Sigmoid colon (tissue), 7 donors: Measurements from ENCODE around the gene RAB31. TPM values are rescaled to one million over a fixed set of nuclear protein-coding genes. Genes with fewer than 3 reads are reported as not detected.

Source experiments
- DNase-seq: peaks from one replicate; pipeline ENCODE4 v3.0.0-alpha.2; 2019
- H3K27ac ChIP-seq, 4 donors: fragments of 200-600 bp; sonication (generic); one replicate each; pipeline ENCODE4 v1.5.1; 2016 to 2019; ENCODE audit warnings: mild to moderate bottlenecking in 1 of 4
- H3K27me3 ChIP-seq, 3 donors: fragments of 200-600 bp; sonication (generic); one replicate each; pipeline ENCODE4 v1.5.1; 2019; ENCODE audit warnings: mild to moderate bottlenecking in 1 of 3
- H3K36me3 ChIP-seq, 4 donors: fragments of 200-600 bp; sonication (generic); one replicate each; pipeline ENCODE4 v1.5.1; 2016 to 2019
- H3K4me1 ChIP-seq, 4 donors: fragments of 200-600 bp; sonication (generic); one replicate each; pipeline ENCODE4 v1.5.1; 2017 to 2019
- H3K4me3 ChIP-seq, 4 donors: fragments of 200-600 bp; sonication (generic); one replicate each; pipeline ENCODE4 v1.5.1; 2017 to 2019; ENCODE audit warnings: mild to moderate bottlenecking in 2 of 4, moderate library complexity in 1 of 4
- H3K9me3 ChIP-seq, 4 donors: fragments of 200-600 bp in 3 of 4; sonication (generic) in 3 of 4; one replicate each; pipeline versions ENCODE4 v1.5.1 to v1.6.1; 2013 to 2019
- CTCF ChIP-seq, 4 experiments: fragments of 450-650 bp in 3 of 4; fragments of 200-600 bp in 1 of 4; IDR thresholded peaks; one replicate each; pipeline ENCODE4 v1.5.1; 2016 to 2019; ENCODE audit warnings: antibody characterized with exemption in 4 of 4, mild to moderate bottlenecking in 3 of 4, moderate library complexity in 2 of 4
- EP300 ChIP-seq, 4 donors: sonication (generic); formaldehyde crosslinking; IDR thresholded peaks; one replicate each; pipeline ENCODE4 v1.6.1; 2017; ENCODE audit warnings: antibody characterized with exemption in 4 of 4
- POLR2A ChIP-seq, 2 donors: fragments of 450-650 bp; IDR thresholded peaks; one replicate each; pipeline ENCODE4 v1.6.1; 2016; ENCODE audit warnings: antibody characterized with exemption in 2 of 2, mild to moderate bottlenecking in 2 of 2, moderate library complexity in 2 of 2
- POLR2AphosphoS5 ChIP-seq, 4 donors: sonication (generic); formaldehyde crosslinking; IDR thresholded peaks; one replicate each; pipeline ENCODE4 v1.6.1; 2017; ENCODE audit warnings: antibody characterized with exemption in 4 of 4
- WGBS, 2 donors: extraction: QIAGEN DNeasy Blood & Tissue Kit; methylation state at CpG; one replicate each; pipeline ENCODE4 v1.1.7; 2013; 5-methylcytosine and 5-hydroxymethylcytosine counted together
- intact Hi-C: fragments of 100-400 bp; cut with DNase I; formaldehyde crosslinking; loops from one replicate; pipeline ENCODE4 v1.15.1; 2023
- polyA plus RNA-seq, 3 donors: library from polyadenylated mRNA; stranded (reverse); fragments of 200-250 nt; gene quantifications; one replicate each; pipeline ENCODE4 v1.2.3, GENCODE V29; 2013
- total RNA-seq, 4 donors: library from RNA; depleted of rRNA; stranded (reverse); fragments of >200 nt; gene quantifications; one replicate each; pipeline ENCODE4 v1.1.0, GENCODE V29; 2016
- donor health status: healthy with polysubstance abuse.
- donor health status: Bipolar disorder and iron deficiency.
- donor health status: healthy.

The RAB31 gene
- total and polyA plus RNA-seq, 7 donors = 16.2 to 74.6 (median 52.0) TPM

- no peaks in the 10 kb centered on the region for H3K9me3 ChIP-seq
- DNase-seq = no peak
- H3K4me1 ChIP-seq = peaks cover 0 to 20% (median 9%) of the 10 kb centered on the region in 4 donors
- no peak overlapping the region for H3K4me3 ChIP-seq
- TF ChIP-seq POLR2A (IDR thresholded peaks at IDR 0.05) (no peak), EP300 (IDR thresholded peaks at IDR 0.05) (no peak), POLR2AphosphoS5 (IDR thresholded peaks at IDR 0.05) (no peak), CTCF (IDR thresholded peaks at IDR 0.05) (no peak)
- no peak overlapping the region for H3K27ac ChIP-seq
- intact Hi-C loops = no loop called here
- H3K27me3 ChIP-seq = no peaks in the 10 kb centered on the region
- no peaks in the 10 kb centered on the region for H3K36me3 ChIP-seq
Observed at GRCh38 chr18:9872823-9873222, 164.7 kb downstream of the RAB31 start.

GRCh38 chr18:9874728-9875127 lies 166.6 kb downstream of the RAB31 start:
- 85 to 94% methylated on average over 1 of the region's 1 CpG for WGBS, 2 donors
- intact Hi-C loops = no loop called here
- H3K9me3 ChIP-seq = no peaks in the 10 kb centered on the region
- H3K36me3 ChIP-seq = no peaks in the 10 kb centered on the region
- no peak for DNase-seq
- no peak overlapping the region for H3K4me3 ChIP-seq
- H3K27me3 ChIP-seq = no peaks in the 10 kb centered on the region
- peaks cover 0 to 8% (median 4%) of the 10 kb centered on the region in 4 donors for H3K4me1 ChIP-seq
- TF ChIP-seq CTCF (IDR thresholded peaks at IDR 0.05) (no peak), POLR2AphosphoS5 (IDR thresholded peaks at IDR 0.05) (no peak), EP300 (IDR thresholded peaks at IDR 0.05) (no peak), POLR2A (IDR thresholded peaks at IDR 0.05) (no peak)
- H3K27ac ChIP-seq = no peak overlapping the region

DNA sequence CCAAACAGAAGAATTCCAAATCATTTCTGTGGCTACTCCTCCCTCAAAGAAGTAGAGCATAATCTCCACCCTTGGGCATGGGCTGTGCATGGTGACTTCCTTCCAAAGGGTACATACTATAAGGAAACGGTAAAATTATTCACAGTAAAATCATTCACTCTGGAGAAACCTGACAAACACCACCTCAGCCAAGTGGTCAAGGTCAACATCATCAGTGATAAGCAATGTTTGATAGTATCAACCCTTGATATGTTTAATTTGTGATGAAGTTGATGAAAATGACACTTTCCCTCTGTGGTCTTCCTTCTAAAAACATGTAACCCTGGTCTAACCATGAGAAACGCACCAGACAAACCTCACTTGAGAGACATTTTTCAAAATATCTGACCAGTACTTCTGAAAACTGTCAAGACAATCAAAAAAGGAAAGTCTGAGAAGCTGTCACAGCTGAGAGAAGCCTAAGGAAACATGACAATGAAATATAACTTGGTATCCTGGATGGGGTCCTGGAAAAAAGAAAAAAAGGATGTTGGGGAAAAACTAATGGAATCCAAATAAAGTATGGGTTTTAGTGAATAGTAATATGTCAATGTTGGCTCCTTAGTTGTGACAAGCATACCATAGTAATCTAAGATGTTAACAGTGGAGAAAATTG lies 168.2 kb downstream of the RAB31 start:
- Histone ChIP-seq H3K4me3 (no peak overlapping the region), H3K4me1 (no peaks in the 10 kb centered on the region), H3K27me3 (no peaks in the 10 kb centered on the region), H3K36me3 (no peaks in the 10 kb centered on the region), H3K9me3 (no peaks in the 10 kb centered on the region), H3K27ac (peak overlapping the region; percentile 33 to 50 (median 42))
- DNase-seq = no peak
- intact Hi-C loops = no loop called here
- 61 to 82% methylated on average over 2 of the region's 2 CpGs for WGBS, 2 donors
- TF ChIP-seq EP300 (IDR thresholded peaks at IDR 0.05) (no peak), POLR2AphosphoS5 (IDR thresholded peaks at IDR 0.05) (no peak), CTCF (IDR thresholded peaks at IDR 0.05) (no peak), POLR2A (IDR thresholded peaks at IDR 0.05) (no peak)

DNA sequence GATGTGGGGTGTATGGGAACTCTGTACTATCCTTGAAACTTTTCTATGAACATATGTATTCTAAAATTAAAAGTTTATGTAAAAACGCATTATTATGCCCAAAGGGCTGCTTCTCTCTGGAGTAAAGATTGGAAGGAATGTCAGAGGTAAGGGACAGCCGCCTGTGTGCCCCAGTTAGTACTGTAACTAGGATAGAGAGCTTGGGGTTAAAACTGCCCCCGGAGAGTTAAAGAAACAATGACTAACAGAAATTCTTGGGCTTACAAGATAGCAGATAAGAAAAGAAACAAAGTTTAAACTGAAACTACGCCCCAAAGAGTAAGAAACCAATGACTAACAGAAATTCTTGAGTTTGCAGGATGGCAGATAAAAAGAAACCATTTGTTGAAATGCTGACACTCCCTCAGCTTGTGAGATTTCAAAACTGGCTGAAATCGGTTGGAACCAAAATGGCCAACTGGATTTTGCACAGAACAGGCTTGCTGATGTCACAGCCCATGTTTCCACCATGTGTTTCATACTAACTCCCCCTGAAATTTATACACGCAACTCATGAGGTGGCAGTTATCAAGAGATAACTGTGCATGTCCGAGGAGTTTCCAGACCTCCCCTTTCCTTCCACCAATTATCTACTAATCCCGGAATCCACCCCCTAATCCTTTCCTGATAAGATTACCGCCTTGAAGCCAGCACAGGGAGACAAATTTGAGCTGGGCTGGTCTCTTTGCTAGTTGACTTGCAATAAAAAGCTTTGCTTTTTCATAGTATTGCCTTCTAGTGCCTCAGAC lies 169.0 kb downstream of the RAB31 start:
- H3K36me3 ChIP-seq = no peaks in the 10 kb centered on the region
- intact Hi-C loops = no loop called here
- no peaks in the 10 kb centered on the region for H3K9me3 ChIP-seq
- WGBS, 2 donors = 57 to 69% methylated on average over 9 of the region's 9 CpGs
- peak overlapping the region; percentile 33 to 50 (median 42) for H3K27ac ChIP-seq
- no peak for DNase-seq
- peak in 2 of 4 donors; percentile 17 to 48 for TF ChIP-seq POLR2AphosphoS5 (IDR thresholded peaks at IDR 0.05)
- no peak for TF ChIP-seq POLR2A (IDR thresholded peaks at IDR 0.05)
- no peak for TF ChIP-seq EP300 (IDR thresholded peaks at IDR 0.05)
- H3K27me3 ChIP-seq = no peaks in the 10 kb centered on the region
- peaks cover 0 to 4% (median 0%) of the 10 kb centered on the region in 4 donors for H3K4me1 ChIP-seq
- peak overlapping the region in 1 of 4 donors; percentile 7 for H3K4me3 ChIP-seq

GRCh38 chr18:9877655-9878014 lies 169.5 kb downstream of the RAB31 start:
- Histone ChIP-seq H3K4me3 (no peak overlapping the region), H3K4me1 (peaks cover 0 to 4% (median 2%) of the 10 kb centered on the region in 4 donors), H3K9me3 (no peaks in the 10 kb centered on the region), H3K27me3 (no peaks in the 10 kb centered on the region), H3K36me3 (no peaks in the 10 kb centered on the region), H3K27ac (peak overlapping the region; percentile 4 to 50 (median 42))
- intact Hi-C loops = no loop called here
- no peak for TF ChIP-seq EP300 (IDR thresholded peaks at IDR 0.05)
- no peak for TF ChIP-seq POLR2AphosphoS5 (IDR thresholded peaks at IDR 0.05)
- TF ChIP-seq CTCF (IDR thresholded peaks at IDR 0.05) = no peak
- no peak for TF ChIP-seq POLR2A (IDR thresholded peaks at IDR 0.05)
- DNase-seq = no peak
